LNCaP clone FGC (cell line): ENCODE results near the gene BPIFB2.

Experiments used
- DNase-seq: peaks from one replicate; pipeline ENCODE4 v3.0.0-alpha.2; 2011; ENCODE audit warnings: low read depth
- H3K4me3 ChIP-seq: 2 replicates; pipeline ENCODE4 v1.5.1; 2011; ENCODE audit warnings: mild to moderate bottlenecking, low read depth, low read length, control low read depth
- CTCF ChIP-seq: IDR thresholded peaks from 2 replicates; pipeline ENCODE4 v1.5.1; 2012; ENCODE audit warnings: mild to moderate bottlenecking; ENCODE audit not compliant: control insufficient read depth, insufficient read depth; ENCODE audit errors: extremely low read depth

The BPIFB2 gene

GRCh38 chr20:33063271-33063670 is 55.8 kb downstream of the BPIFB2 start:
- DNase-seq: no peak
- H3K4me3 ChIP-seq: no peak overlapping the region
- no peak for TF ChIP-seq CTCF

- no peak overlapping the region for H3K4me3 ChIP-seq
- no peak for DNase-seq
- no peak for TF ChIP-seq CTCF
Observed at GRCh38 chr20:33064572-33065287, 57.2 kb downstream of the BPIFB2 start.

GRCh38 chr20:33065785-33066184 is 58.3 kb downstream of the BPIFB2 start:
- DNase-seq: no peak
- H3K4me3 ChIP-seq: no peak overlapping the region
- no peak for TF ChIP-seq CTCF

GRCh38 chr20:33067806-33068205 is 60.3 kb downstream of the BPIFB2 start:
- TF ChIP-seq CTCF: no peak
- no peak for DNase-seq
- H3K4me3 ChIP-seq: no peak overlapping the region

GRCh38 chr20:33068251-33068939 is 60.9 kb downstream of the BPIFB2 start:
- no peak for TF ChIP-seq CTCF
- H3K4me3 ChIP-seq: no peak overlapping the region
- DNase-seq: no peak

- H3K4me3 ChIP-seq: no peak overlapping the region
- no peak for DNase-seq
- TF ChIP-seq CTCF: no peak
Observed at GRCh38 chr20:33069673-33070072, 62.2 kb downstream of the BPIFB2 start.
